HFF-Myc (cell line): ENCODE data around the gene DENND2A.
"Not testable (repeated sequence)": the region's sequence is repeated elsewhere in the genome, so short reads cannot be mapped to it uniquely, and the experiment has no call there.

Source experiments
- DNase-seq: peaks from one replicate; pipeline ENCODE4 v3.0.0-alpha.2; 2011; ENCODE audit warnings: low read depth; ENCODE audit errors: extremely low read depth
- H3K4me3 ChIP-seq: replicated peaks from 2 replicates; pipeline ENCODE4 v1.5.1; 2011; ENCODE audit warnings: low read depth, mild to moderate bottlenecking, control low read depth, low read length
- CTCF ChIP-seq: IDR thresholded peaks from 2 replicates; pipeline ENCODE4 v1.5.1; 2012; ENCODE audit warnings: mild to moderate bottlenecking, low read depth, low read length, control low read depth; ENCODE audit errors: missing control alignments

DENND2A gene

GRCh38 chr7:140623980-140624379 is 16.6 kb downstream of the DENND2A start:
- no peak for DNase-seq

GRCh38 chr7:140621401-140622021 is 19.1 kb downstream of the DENND2A start:
- no peak for DNase-seq
- TF ChIP-seq CTCF: no peak

More at GRCh38 chr7:140623980-140624379, 16.6 kb downstream of the DENND2A start:
- no peak overlapping the region for H3K4me3 ChIP-seq
- no peak for TF ChIP-seq CTCF

GRCh38 chr7:140619915-140620510 is 20.6 kb downstream of the DENND2A start:
- not testable (repeated sequence) for H3K4me3 ChIP-seq, DNase-seq

More at GRCh38 chr7:140621401-140622021, 19.1 kb downstream of the DENND2A start:
- no peak overlapping the region for H3K4me3 ChIP-seq

GRCh38 chr7:140619176-140619575 is 21.4 kb downstream of the DENND2A start:
- DNase-seq: no peak
- no peak overlapping the region for H3K4me3 ChIP-seq
- TF ChIP-seq CTCF: no peak

GRCh38 chr7:140618306-140618705 is 22.3 kb downstream of the DENND2A start:
- no peak for DNase-seq
- no peak overlapping the region for H3K4me3 ChIP-seq
- TF ChIP-seq CTCF: no peak

GRCh38 chr7:140617081-140617480 is 23.5 kb downstream of the DENND2A start:
- no peak for DNase-seq
- H3K4me3 ChIP-seq: no peak overlapping the region
- no peak for TF ChIP-seq CTCF

GRCh38 chr7:140616328-140616727 is 24.3 kb downstream of the DENND2A start:
- H3K4me3 ChIP-seq: no peak overlapping the region
- DNase-seq: no peak
- no peak for TF ChIP-seq CTCF
